ENCODE results near the gene POU6F2. TPM values are rescaled to one million over a fixed set of nuclear protein-coding genes. Genes with fewer than 3 reads are reported as not detected.

POU6F2 gene
- total RNA-seq, 1 donor from 2014 or later, result not detected

GRCh38 chr7:39408906-39409305 lies 431.2 kb downstream of the POU6F2 start:
- DNase-seq, result no peak

GRCh38 chr7:39410582-39410981 lies 432.9 kb downstream of the POU6F2 start:
- no peak for DNase-seq

- DNase-seq, result peak; percentile 1
Measured at GRCh38 chr7:39413636-39414223, 436.0 kb downstream of the POU6F2 start.

DNA sequence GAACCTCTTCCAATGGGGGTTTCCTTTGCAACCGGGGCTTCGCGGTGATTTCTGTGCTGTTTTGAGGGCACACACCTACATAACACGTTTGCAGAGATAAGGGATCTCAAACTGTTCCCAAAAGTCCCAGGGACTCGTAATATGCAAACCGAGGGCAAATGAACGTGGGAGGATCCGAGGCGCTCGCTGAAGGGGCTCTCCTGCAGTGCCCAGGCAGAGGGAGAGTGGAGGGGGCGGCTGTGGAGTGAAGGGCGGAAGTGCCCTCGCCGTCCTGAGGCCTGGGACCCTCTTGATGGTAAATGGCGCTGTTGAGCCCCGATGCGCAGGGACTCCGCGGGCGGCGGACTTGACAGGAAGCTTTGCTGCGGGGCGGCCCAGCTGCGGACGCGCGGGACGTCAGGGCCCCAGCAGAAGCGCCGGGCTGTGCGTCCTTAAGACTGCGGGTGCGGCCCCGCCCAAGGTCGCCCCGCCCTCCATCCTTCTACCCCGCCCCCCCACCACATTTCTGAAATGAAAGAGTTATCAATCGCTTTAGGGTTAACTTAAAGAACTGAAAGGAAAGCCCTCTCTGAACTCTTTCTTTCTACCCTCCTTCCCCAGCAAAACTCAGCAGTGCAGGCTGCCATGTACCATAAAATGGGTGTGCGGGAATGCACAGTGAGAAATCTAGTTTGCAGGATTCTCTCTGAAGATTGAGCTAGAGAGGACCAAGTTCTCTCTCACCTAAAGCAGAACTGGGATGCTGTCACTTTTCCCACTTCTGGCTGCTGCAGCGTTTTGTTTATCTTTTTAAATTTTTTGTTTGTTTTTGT lies 436.7 kb downstream of the POU6F2 start:
- DNase-seq, result peak; percentile 40

DNA sequence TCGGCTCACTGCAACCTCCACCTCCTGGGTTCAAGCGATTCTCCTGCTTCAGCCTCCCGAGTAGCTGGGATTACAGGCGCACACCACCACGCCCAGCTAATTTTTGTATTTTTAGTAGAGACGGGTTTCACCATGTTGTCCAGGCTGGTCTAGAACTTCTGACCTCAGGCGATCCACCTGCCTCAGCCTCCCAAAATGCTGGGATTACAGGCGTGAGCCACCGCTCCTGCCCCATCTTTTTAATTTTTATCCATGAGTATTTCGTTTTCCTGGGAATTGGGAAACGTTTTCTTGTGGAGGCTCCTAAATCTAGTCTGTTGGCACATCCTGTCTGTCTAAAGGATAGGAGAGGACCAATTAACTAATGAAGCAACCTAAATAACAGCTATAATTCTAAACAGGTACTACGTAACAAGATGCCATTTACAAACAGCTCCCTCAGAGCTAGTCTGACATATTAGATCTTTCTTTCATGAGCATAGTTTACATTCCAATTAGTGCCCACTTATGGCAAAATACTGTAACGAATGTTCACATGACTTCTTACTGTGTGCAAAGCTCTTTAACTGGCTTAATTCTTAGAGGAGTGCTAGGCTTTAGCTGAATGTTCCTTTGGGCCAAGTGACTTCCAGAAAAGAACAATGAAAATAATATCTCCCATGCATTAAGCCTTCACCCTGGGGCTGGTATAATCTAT lies 437.5 kb downstream of the POU6F2 start:
- no peak for DNase-seq

- DNase-seq, result no peak
Measured at GRCh38 chr7:39416866-39417265, 439.2 kb downstream of the POU6F2 start.

DNA sequence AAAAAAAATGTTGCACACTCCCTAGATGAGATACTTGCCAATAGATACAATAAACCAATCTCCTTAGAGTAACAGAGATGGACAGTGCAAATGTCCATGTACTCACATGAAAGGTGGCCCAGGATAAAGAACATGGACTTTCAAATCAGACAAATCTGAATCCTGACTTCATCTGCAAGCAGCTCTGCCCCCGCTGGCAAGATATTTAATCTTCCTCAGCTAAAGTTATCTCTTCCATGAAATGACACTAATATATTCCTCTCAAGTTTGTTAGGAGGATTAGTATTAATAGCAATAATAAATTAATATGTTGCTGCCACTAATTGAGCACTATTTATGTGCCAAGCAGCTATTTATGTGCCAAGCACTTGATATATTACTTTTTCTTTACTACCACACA lies 439.9 kb downstream of the POU6F2 start:
- no peak for DNase-seq

DNA sequence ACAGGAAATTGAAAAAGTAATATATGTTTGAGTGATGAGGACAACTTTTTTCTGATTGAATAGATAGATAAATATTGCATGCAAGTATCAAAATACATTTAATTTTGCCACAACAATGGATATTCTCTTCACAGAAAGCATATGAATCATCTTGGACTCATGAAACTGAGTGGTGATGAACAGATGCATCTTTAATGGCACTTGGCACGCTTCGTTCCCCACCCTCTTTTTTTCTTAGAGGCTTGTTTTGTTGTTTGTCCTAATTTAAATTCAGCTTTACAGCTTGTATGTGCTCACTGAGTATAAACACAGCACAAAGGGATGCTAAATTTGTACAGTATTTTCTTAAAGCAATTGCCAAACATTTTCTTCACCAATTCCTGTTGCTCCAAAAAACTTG lies 443.5 kb downstream of the POU6F2 start:
- no peak for DNase-seq

- no peak for DNase-seq
Measured at GRCh38 chr7:39421661-39422060, 444.0 kb downstream of the POU6F2 start.

DNA sequence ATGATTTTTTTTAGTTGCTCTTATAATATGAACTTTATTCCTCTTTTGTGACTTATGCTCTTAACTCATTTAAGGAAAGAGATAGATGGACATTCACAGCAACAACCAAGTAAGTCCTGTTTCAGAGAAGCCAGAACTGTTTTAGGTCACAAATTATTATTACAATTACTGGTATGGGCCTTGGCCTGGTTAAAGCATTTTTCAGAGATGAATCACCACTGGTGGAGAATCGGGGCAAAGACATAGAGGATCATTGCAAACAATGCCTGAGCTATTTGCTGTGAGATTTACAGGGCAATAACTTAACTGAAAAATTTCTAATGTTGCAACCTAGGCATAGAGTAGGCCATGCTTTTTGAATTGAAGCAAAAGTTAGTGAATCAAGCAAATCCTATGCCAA lies 450.5 kb downstream of the POU6F2 start:
- peak; percentile 36 for DNase-seq

- DNase-seq, result no peak
Measured at GRCh38 chr7:39429421-39429820, 451.7 kb downstream of the POU6F2 start.

DNA sequence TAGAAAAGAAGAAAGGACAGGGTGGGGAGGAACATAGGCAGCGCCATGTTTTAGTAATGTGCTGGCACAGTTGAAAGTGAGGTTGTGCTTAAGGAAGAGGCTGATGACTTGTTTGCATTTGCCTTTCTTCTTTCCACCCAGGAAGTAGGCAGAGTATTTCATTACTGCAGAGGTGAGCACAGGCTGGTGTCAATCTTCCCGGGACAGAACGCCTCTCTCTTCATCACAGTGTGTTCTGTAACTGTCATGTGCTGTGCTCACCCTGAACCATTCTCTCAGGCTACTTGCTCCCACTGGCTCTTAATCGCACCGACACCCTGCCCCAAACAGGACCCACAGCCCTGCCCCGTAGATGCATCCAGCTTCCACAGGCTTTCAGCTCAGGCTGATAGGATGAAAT lies 452.7 kb downstream of the POU6F2 start:
- no peak for DNase-seq

GRCh38 chr7:39430909-39431641 lies 453.4 kb downstream of the POU6F2 start:
- no peak for DNase-seq

- no peak for DNase-seq
Measured at GRCh38 chr7:39432368-39432767, 454.7 kb downstream of the POU6F2 start.

- no peak for DNase-seq
Measured at GRCh38 chr7:39432807-39433416, 455.2 kb downstream of the POU6F2 start.

GRCh38 chr7:39433550-39433949 lies 455.8 kb downstream of the POU6F2 start:
- DNase-seq, result no peak

DNA sequence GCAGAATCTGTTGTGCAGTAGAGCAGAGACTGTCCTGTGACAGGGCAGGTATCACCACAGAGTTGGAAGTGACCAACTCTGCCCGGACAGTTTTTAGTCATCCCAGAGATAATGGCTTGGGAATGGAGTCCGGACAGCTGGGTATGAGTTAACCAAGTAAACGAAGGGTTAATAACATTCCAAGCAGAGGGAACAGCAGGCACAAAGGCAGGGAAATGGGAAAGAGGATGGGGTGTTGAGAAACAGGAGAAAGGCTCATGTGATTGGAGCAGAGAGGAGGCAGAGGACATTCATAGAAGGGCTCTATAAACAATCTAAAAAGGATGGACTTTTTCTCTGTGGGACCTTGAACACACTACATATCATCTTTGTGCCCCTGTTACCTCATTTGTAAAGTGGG lies 456.3 kb downstream of the POU6F2 start:
- DNase-seq, result no peak

- no peak for DNase-seq
Measured at GRCh38 chr7:39446546-39446945, 468.8 kb downstream of the POU6F2 start.

GRCh38 chr7:39451901-39452300 lies 474.2 kb downstream of the POU6F2 start:
- DNase-seq, result no peak

DNA sequence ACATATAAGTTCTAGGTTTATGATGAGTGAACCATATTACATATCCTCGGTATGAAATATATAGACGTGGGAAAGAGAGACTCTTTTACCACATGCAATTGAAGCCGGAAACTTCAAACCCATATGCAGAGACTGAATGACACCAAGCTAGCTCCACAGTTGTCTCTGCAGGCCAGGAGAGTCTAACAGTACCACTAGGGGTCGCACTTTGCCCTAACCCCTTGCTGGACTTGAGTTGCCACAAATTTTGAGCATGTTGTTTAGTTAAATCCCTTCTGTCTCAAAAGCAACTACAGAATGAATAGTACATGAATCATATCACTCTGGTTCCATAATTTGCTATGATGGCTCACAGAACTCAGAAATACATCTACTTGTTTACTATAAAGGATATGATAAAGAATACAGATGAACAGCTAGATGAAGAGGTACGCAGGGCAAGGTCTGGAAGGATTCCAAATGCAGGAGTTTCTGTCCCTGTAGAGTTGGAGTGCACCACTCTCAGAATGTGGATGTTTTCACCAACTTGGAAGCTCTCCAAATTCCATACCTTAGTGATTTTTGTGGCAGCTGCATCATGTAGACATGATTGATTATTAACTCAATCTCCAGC lies 476.1 kb downstream of the POU6F2 start:
- peak; percentile 83 for DNase-seq

DNA sequence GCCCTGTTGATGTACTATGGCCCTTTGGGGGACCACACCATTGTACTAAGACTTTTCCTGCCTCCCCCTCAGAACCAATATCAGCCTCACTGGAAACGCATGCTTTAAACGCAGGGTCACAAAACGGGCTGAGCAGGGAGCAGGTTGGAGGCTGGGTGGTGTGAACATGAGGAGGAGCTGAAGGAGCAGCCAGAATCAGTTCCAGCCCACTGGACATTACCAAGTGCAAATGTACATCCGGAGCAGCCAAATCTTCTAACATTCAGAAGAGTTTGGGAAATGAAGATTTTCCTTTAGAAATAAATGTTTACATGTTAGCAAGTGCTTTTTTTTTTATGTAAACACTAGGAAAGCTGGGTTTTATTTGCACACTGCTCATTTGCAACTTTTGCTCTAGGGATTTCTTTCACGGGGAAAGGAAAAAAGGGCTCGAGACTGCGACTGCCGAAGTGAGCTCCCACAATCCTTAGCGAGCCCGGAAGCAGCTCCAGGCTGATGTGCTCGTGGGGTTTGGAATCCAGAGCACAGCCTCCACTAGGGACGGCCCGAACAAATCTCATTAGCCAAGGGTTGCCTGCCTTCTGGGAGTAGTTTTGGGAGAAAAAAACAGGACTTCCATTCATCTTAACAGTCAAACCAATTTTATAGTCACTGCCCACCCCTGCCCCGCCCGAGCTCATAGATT lies 480.5 kb downstream of the POU6F2 start:
- DNase-seq, result no peak

DNA sequence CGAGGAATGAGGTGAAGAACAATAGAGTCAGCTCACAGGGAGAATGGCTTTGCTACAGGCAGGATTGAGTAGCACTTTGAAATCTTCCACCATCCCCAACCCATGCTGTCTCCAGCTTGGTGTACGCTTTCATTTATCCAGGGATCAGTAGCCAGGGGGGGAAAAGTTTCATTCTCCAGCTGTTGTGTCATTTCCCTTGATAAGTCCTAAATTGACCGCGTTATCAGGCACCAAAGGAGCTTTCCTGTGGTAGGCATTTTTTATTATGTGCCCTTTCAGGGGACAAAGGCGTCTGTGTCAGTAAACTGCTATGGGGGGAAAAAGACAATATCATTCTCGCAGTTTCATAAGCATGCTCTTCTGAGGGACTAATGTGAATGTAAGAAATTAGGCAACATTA lies 481.9 kb downstream of the POU6F2 start:
- DNase-seq, result no peak
